ENCODE data around the gene MIPEP.

Gene MIPEP

GRCh38 chr13:23688336-23688735 lies 200.9 kb downstream of the MIPEP start:
- H3K27me3 ChIP-seq (ENCODE audit: insufficient read depth, poor library complexity, severe bottlenecking) = peaks cover 10% of the 10 kb centered on the region
- H3K27ac ChIP-seq (replicated peaks) = no peak overlapping the region
- H3K4me3 ChIP-seq (replicated peaks; ENCODE audit: insufficient read depth, low read length) = no peak overlapping the region
- DNase-seq (ENCODE audit: low read depth in 1 of 2, low spot score in 1 of 2) = no peak
- no peak for TF ChIP-seq CTCF (IDR thresholded peaks at IDR 0.05; ENCODE audit: insufficient read depth, low read length)
- no peak for TF ChIP-seq GABPA (IDR thresholded peaks at IDR 0.05; ENCODE audit: low read depth)
- TF ChIP-seq POLR2AphosphoS5 (IDR thresholded peaks at IDR 0.05; ENCODE audit: low read depth) = no peak
- no peak for TF ChIP-seq REST (IDR thresholded peaks at IDR 0.05; ENCODE audit: insufficient replicate concordance, low read depth)
- TF ChIP-seq SPI1 (IDR thresholded peaks at IDR 0.05; ENCODE audit: borderline replicate concordance, low read depth) = no peak

GRCh38 chr13:23687614-23688013 lies 201.6 kb downstream of the MIPEP start:
- no peak for TF ChIP-seq GABPA (IDR thresholded peaks at IDR 0.05; ENCODE audit: low read depth)
- TF ChIP-seq REST (IDR thresholded peaks at IDR 0.05; ENCODE audit: insufficient replicate concordance, low read depth) = no peak
- no peak for TF ChIP-seq SPI1 (IDR thresholded peaks at IDR 0.05; ENCODE audit: borderline replicate concordance, low read depth)
- TF ChIP-seq CTCF (IDR thresholded peaks at IDR 0.05; ENCODE audit: insufficient read depth, low read length) = no peak
- TF ChIP-seq POLR2AphosphoS5 (IDR thresholded peaks at IDR 0.05; ENCODE audit: low read depth) = no peak
- DNase-seq (ENCODE audit: low read depth in 1 of 2, low spot score in 1 of 2) = no peak
- Histone ChIP-seq H3K27me3 (ENCODE audit: insufficient read depth, poor library complexity, severe bottlenecking) (peaks cover 10% of the 10 kb centered on the region), H3K27ac (replicated peaks) (no peak overlapping the region), H3K4me3 (replicated peaks; ENCODE audit: insufficient read depth, low read length) (no peak overlapping the region)

GRCh38 chr13:23686948-23687347 lies 202.3 kb downstream of the MIPEP start:
- no peak overlapping the region for H3K27ac ChIP-seq (replicated peaks)
- no peak for DNase-seq (ENCODE audit: low read depth in 1 of 2, low spot score in 1 of 2)
- no peak overlapping the region for H3K4me3 ChIP-seq (replicated peaks; ENCODE audit: insufficient read depth, low read length)
- peaks cover 10% of the 10 kb centered on the region for H3K27me3 ChIP-seq (ENCODE audit: insufficient read depth, poor library complexity, severe bottlenecking)
- TF ChIP-seq REST (IDR thresholded peaks at IDR 0.05; ENCODE audit: insufficient replicate concordance, low read depth) = no peak
- TF ChIP-seq POLR2AphosphoS5 (IDR thresholded peaks at IDR 0.05; ENCODE audit: low read depth) = no peak
- TF ChIP-seq GABPA (IDR thresholded peaks at IDR 0.05; ENCODE audit: low read depth) = no peak
- no peak for TF ChIP-seq CTCF (IDR thresholded peaks at IDR 0.05; ENCODE audit: insufficient read depth, low read length)
- TF ChIP-seq SPI1 (IDR thresholded peaks at IDR 0.05; ENCODE audit: borderline replicate concordance, low read depth) = no peak

Measured in HL-60 (cell line).